A673 (cell line): Measurements from ENCODE around the gene DUS3L. TPM values are rescaled to one million over a fixed set of nuclear protein-coding genes. Genes with fewer than 3 reads are reported as not detected.

Source experiments
- BruUV-seq: library from RNA; stranded (reverse); fragments of 400-500 nt; replicated peaks from 2 replicates; lab custom pipeline; 2021; lab: Mats Ljungman, UMichigan
- CTCF ChIA-PET: fragments of 300-600 bp; sonication (Branson Sonifier 250); formaldehyde crosslinking; loops from one replicate; lab custom pipeline; 2022; ENCODE audit warnings: antibody characterized with exemption; lab: Charles Lee
- POLR2A ChIA-PET: fragments of 300-600 bp; sonication (Branson Sonifier 250); formaldehyde crosslinking; loops from one replicate; lab custom pipeline; 2022; ENCODE audit warnings: antibody characterized with exemption; ENCODE audit not compliant: low non-redundant PET; lab: Charles Lee
- DNase-seq: peaks from one replicate; pipeline ENCODE4 v3.0.0-alpha.2; 2015; ENCODE audit warnings: low spot score
- H3K27ac ChIP-seq: fragments of 200-600 bp; sonication (generic); 2 replicates; pipeline ENCODE4 v1.5.1; 2016; ENCODE audit warnings: mixed run types, low read depth, mild to moderate bottlenecking, mixed read lengths, antibody characterized with exemption, low read length; ENCODE audit not compliant: poor library complexity, severe bottlenecking
- H3K27me3 ChIP-seq: fragments of 200-600 bp; sonication (generic); replicated peaks from 2 replicates; pipeline ENCODE4 v1.6.1; 2017; ENCODE audit warnings: mixed run types, low read depth, mild to moderate bottlenecking, mixed read lengths, antibody characterized with exemption, low read length; ENCODE audit not compliant: insufficient read depth, poor library complexity
- H3K36me3 ChIP-seq: fragments of 200-600 bp; sonication (generic); 2 replicates; pipeline ENCODE4 v1.6.1; 2016; ENCODE audit warnings: mixed run types, mild to moderate bottlenecking, mixed read lengths, antibody characterized with exemption, low read length; ENCODE audit not compliant: insufficient read depth, poor library complexity, severe bottlenecking
- H3K4me1 ChIP-seq: fragments of 200-600 bp; sonication (generic); 2 replicates; pipeline ENCODE4 v1.6.1; 2017; ENCODE audit warnings: mixed run types, mild to moderate bottlenecking, mixed read lengths, antibody characterized with exemption, low read length; ENCODE audit not compliant: insufficient read depth, poor library complexity, severe bottlenecking
- H3K4me3 ChIP-seq: fragments of 200-600 bp; sonication (generic); 2 replicates; pipeline ENCODE4 v1.5.1; 2016; ENCODE audit warnings: low read depth, mixed run types, mild to moderate bottlenecking, mixed read lengths, low read length; ENCODE audit not compliant: poor library complexity, severe bottlenecking
- H3K9me3 ChIP-seq: fragments of 200-600 bp; sonication (generic); 2 replicates; pipeline ENCODE4 v1.6.1; 2016; ENCODE audit warnings: mixed run types, low read depth, mild to moderate bottlenecking, mixed read lengths, antibody characterized with exemption, low read length; ENCODE audit not compliant: poor library complexity, severe bottlenecking
- CTCF ChIP-seq: fragments of 300-800, 200-600 bp; sonication (generic); conservative IDR thresholded peaks from 2 replicates; pipeline ENCODE4 v1.5.1; 2017; ENCODE audit warnings: low read depth, mild to moderate bottlenecking, antibody characterized with exemption, low read length, moderate library complexity, mixed read lengths
- EZH2 ChIP-seq: fragments of 200-600 bp; sonication (generic); IDR thresholded peaks from 2 replicates; pipeline ENCODE4 v1.6.1; 2017; ENCODE audit warnings: borderline replicate concordance, low read depth, mild to moderate bottlenecking, mixed read lengths, antibody characterized with exemption, low read length; ENCODE audit not compliant: poor library complexity, severe bottlenecking
- intact Hi-C: fragments of 100-400 bp; cut with micrococcal nuclease; formaldehyde crosslinking; loops from one replicate; pipeline ENCODE4 v1.10.0; 2022; ENCODE audit not compliant: unreplicated experiment
- total RNA-seq: library from RNA; stranded (reverse); gene quantifications from 2 replicates; pipeline ENCODE4 v1.2.3, GENCODE V29; 2021

The DUS3L gene
- total RNA-seq, 1 experiment from 2014 or later, result 85.3 TPM

- POLR2A ChIA-PET, result no interaction called here
- Histone ChIP-seq H3K27me3 (no peaks in the 10 kb centered on the region), H3K4me1 (peaks cover 22% of the 10 kb centered on the region), H3K4me3 (peak overlapping the region; percentile 61), H3K27ac (peak overlapping the region; percentile 51), H3K36me3 (no peaks in the 10 kb centered on the region), H3K9me3 (no peaks in the 10 kb centered on the region)
- TF ChIP-seq CTCF (peak; percentile 59), EZH2 (no peak)
- peak; percentile 93 for DNase-seq
- CTCF ChIA-PET, result interaction anchor here (1.1 to 2.7 kb wide), 2 partner anchors 23 to 107 kb away, joined by 3 to 20 read pairs; partner anchors contain the start of genes CATSPERD and LONP1
- no TSS peak for BruUV-seq
- intact Hi-C loops, result no loop called here
Observed at GRCh38 chr19:5826531-5827341, 35.8 kb upstream of the DUS3L start.

- POLR2A ChIA-PET, result no interaction called here
- H3K27ac ChIP-seq, result no peak overlapping the region
- no peaks in the 10 kb centered on the region for H3K9me3 ChIP-seq
- TF ChIP-seq CTCF, result no peak
- TF ChIP-seq EZH2, result no peak
- no peaks in the 10 kb centered on the region for H3K27me3 ChIP-seq
- peaks cover 22% of the 10 kb centered on the region for H3K4me1 ChIP-seq
- BruUV-seq, result no TSS peak
- no peaks in the 10 kb centered on the region for H3K36me3 ChIP-seq
- intact Hi-C loops, result no loop called here
- H3K4me3 ChIP-seq, result no peak overlapping the region
- DNase-seq, result no peak
- CTCF ChIA-PET, result interaction anchor here (0.6 kb wide), 2 partner anchors 31 to 66 kb away, joined by 3 to 5 read pairs; no protein-coding TSS in a partner anchor
Observed at GRCh38 chr19:5825178-5825577, 34.2 kb upstream of the DUS3L start.

- no peak for DNase-seq
- BruUV-seq, result no TSS peak
- intact Hi-C loops, result no loop called here
- Histone ChIP-seq H3K27ac (no peak overlapping the region), H3K36me3 (no peaks in the 10 kb centered on the region), H3K4me3 (no peak overlapping the region), H3K27me3 (no peaks in the 10 kb centered on the region), H3K9me3 (no peaks in the 10 kb centered on the region), H3K4me1 (peaks cover 18% of the 10 kb centered on the region)
- no peak for TF ChIP-seq CTCF
- TF ChIP-seq EZH2, result no peak
- CTCF ChIA-PET, result interaction anchor here (0.6 to 0.8 kb wide), 3 partner anchors 21 to 66 kb away, joined by 3 to 5 read pairs (median 3); no protein-coding TSS in a partner anchor
- POLR2A ChIA-PET, result no interaction called here
Observed at GRCh38 chr19:5824751-5825150, 33.8 kb upstream of the DUS3L start.
